GM12878 (cell line): ENCODE data around the gene CACNA1B. TPM values are rescaled to one million over a fixed set of nuclear protein-coding genes. Genes with fewer than 3 reads are reported as not detected.
"Not testable (repeated sequence)": the region's sequence is repeated elsewhere in the genome, so short reads cannot be mapped to it uniquely, and the experiment has no call there.

Source experiments
- ATAC-seq: fragments of 200-7000 bp; cut with Tn5 transposase; 3 replicates; pipeline ENCODE4 v1.9.1; 2020; ENCODE audit warnings: mild to moderate bottlenecking, moderate library complexity
- BruUV-seq: library from RNA; stranded (reverse); fragments of 400-500 nt; replicated peaks from 2 replicates; lab custom pipeline; 2021; lab: Mats Ljungman, UMichigan
- CTCF ChIA-PET: fragments of 300-600 bp; sonication (Branson Sonifier 250); formaldehyde crosslinking; extraction: SDS; loops from one replicate; lab custom pipeline; 2021; ENCODE audit warnings: inconsistent platforms; lab: Yijun Ruan, JAX
- POLR2A ChIA-PET: fragments of 350-600 bp; formaldehyde crosslinking; extraction: SDS; loops from one replicate; lab custom pipeline; 2021; ENCODE audit warnings: inconsistent platforms; lab: Charles Lee
- RAD21 ChIA-PET: fragments of 300-600 bp; sonication (Branson Sonifier 250); formaldehyde crosslinking; loops from one replicate; lab custom pipeline; 2023; ENCODE audit warnings: antibody characterized with exemption; ENCODE audit not compliant: unreplicated experiment; lab: Charles Lee
- SMC1A ChIA-PET: fragments of 300-600 bp; sonication (Branson Sonifier 250); formaldehyde crosslinking; loops from one replicate; lab custom pipeline; 2023; ENCODE audit not compliant: unreplicated experiment, uncharacterized antibody; lab: Charles Lee
- DNase-seq: peaks from one replicate; pipeline ENCODE4 v3.0.0-alpha.2; 2011; ENCODE audit warnings: low read depth, low spot score
- FAIRE-seq: peaks from 3 replicates; lab custom pipeline; 2011; peaks lifted over from hg19 to GRCh38; lab: Jason Lieb, UNC
- H2AFZ ChIP-seq: 2 replicates; pipeline ENCODE4 v1.6.0; 2011; ENCODE audit warnings: low read depth, low read length, control low read depth; ENCODE audit not compliant: control insufficient read depth
- H3K27ac ChIP-seq: 2 replicates; pipeline ENCODE4 v1.5.1; 2011; ENCODE audit warnings: control low read depth; ENCODE audit not compliant: control insufficient read depth, insufficient read depth
- H3K27me3 ChIP-seq, 2 experiments: replicated peaks in 1 of 2; 2 replicates each; pipeline versions ENCODE4 v1.6.0 to v1.6.1; 2011; ENCODE audit warnings: low read length in 1 of 2; ENCODE audit not compliant: control insufficient read depth in 2 of 2, insufficient read depth in 2 of 2
- H3K36me3 ChIP-seq, 2 experiments: 2 replicates each; pipeline ENCODE4 v1.5.1; 2011; ENCODE audit warnings: low read length in 1 of 2; ENCODE audit not compliant: control insufficient read depth in 2 of 2, insufficient read depth in 2 of 2
- H3K4me1 ChIP-seq: 2 replicates; pipeline ENCODE4 v1.6.1; 2011; ENCODE audit warnings: mild to moderate bottlenecking, low read length, moderate library complexity, mixed read lengths; ENCODE audit not compliant: control insufficient read depth, insufficient read depth
- H3K4me2 ChIP-seq: 2 replicates; pipeline ENCODE4 v1.6.0; 2011; ENCODE audit warnings: control low read depth; ENCODE audit not compliant: control insufficient read depth, insufficient read depth
- H3K4me3 ChIP-seq: fragments of 200-600 bp; sonication (generic); 2 replicates; pipeline ENCODE4 v1.5.1; 2016
- H3K79me2 ChIP-seq: 2 replicates; pipeline ENCODE4 v1.6.0; 2011; ENCODE audit warnings: low read length; ENCODE audit not compliant: control insufficient read depth, insufficient read depth
- H3K9ac ChIP-seq: 2 replicates; pipeline ENCODE4 v1.8.0; 2011; ENCODE audit warnings: low read length, control low read depth, mixed read lengths; ENCODE audit not compliant: control insufficient read depth, insufficient read depth
- H3K9me3 ChIP-seq: replicated peaks from 3 replicates; pipeline ENCODE4 v1.5.1; 2011; ENCODE audit warnings: mild to moderate bottlenecking, low read length; ENCODE audit not compliant: control insufficient read depth, insufficient read depth
- H4K20me1 ChIP-seq: 2 replicates; pipeline ENCODE4 v1.6.0; 2011; ENCODE audit not compliant: control insufficient read depth, insufficient read depth
- ASH2L ChIP-seq: fragments of 300-600, 200-600 bp; sonication (generic); IDR thresholded peaks from 2 replicates; pipeline ENCODE4 v1.6.1; 2017; ENCODE audit warnings: low read depth, mild to moderate bottlenecking, borderline replicate concordance
- EP300 ChIP-seq, 2 experiments: fragments of 150-350 bp in 1 of 2; IDR thresholded peaks; 2 replicates each; pipeline ENCODE4 v1.6.1; 2011 to 2012; ENCODE audit warnings: low read depth in 2 of 2, low read length in 2 of 2, borderline replicate concordance in 1 of 2, improper control_type of control experiment in 1 of 2, inconsistent platforms in 1 of 2; ENCODE audit not compliant: control insufficient read depth in 1 of 2
- FOXM1 ChIP-seq: IDR thresholded peaks from 2 replicates; pipeline ENCODE4 v1.6.1; 2012; ENCODE audit warnings: low read depth, mild to moderate bottlenecking, inconsistent platforms, low read length, moderate library complexity
- HSF1 ChIP-seq: fragments of 150-350 bp; IDR thresholded peaks from 2 replicates; pipeline ENCODE4 v1.6.1; 2014; ENCODE audit warnings: mild to moderate bottlenecking, low read depth, low read length
- IRF4 ChIP-seq: IDR thresholded peaks from 2 replicates; pipeline ENCODE4 v1.6.1; 2011; ENCODE audit warnings: low read depth, low read length
- SIN3A ChIP-seq: IDR thresholded peaks from 2 replicates; pipeline ENCODE4 v1.6.1; 2012; ENCODE audit warnings: low read depth, low read length, improper control_type of control experiment
- SIX5 ChIP-seq: IDR thresholded peaks from 2 replicates; pipeline ENCODE4 v1.6.1; 2011; ENCODE audit warnings: mild to moderate bottlenecking, low read depth, low read length, moderate library complexity; ENCODE audit not compliant: severe bottlenecking
- SMAD5 ChIP-seq: IDR thresholded peaks from 2 replicates; pipeline ENCODE4 v1.6.1; 2016; ENCODE audit warnings: antibody characterized with exemption, low read depth
- SMC3 ChIP-seq: IDR thresholded peaks from 2 replicates; pipeline ENCODE4 v1.6.1; 2011; ENCODE audit warnings: low read length, improper control_type of control experiment, borderline replicate concordance
- SP1 ChIP-seq: IDR thresholded peaks from one replicate; pipeline ENCODE4 v1.6.1; 2011; ENCODE audit warnings: low read depth, low read length
- WRNIP1 ChIP-seq: IDR thresholded peaks from 2 replicates; pipeline ENCODE4 v1.6.1; 2011; ENCODE audit warnings: low read depth, low read length, improper control_type of control experiment, borderline replicate concordance
- ZNF24 ChIP-seq: fragments of 450-650 bp; IDR thresholded peaks from 2 replicates; pipeline ENCODE4 v1.6.1; 2017; ENCODE audit warnings: antibody characterized with exemption, mild to moderate bottlenecking
- ZNF622 ChIP-seq: fragments of 450-650 bp; IDR thresholded peaks from 2 replicates; pipeline ENCODE4 v1.6.1; 2017; ENCODE audit warnings: mild to moderate bottlenecking, inconsistent platforms
- WGBS: methylation state at CpG from one replicate; pipeline ENCODE4 v1.1.6; 2016; ENCODE audit warnings: low lambda C conversion rate; ENCODE audit not compliant: insufficient replicate concordance, insufficient coverage; ENCODE audit errors: missing lambda C conversion rate; 5-methylcytosine and 5-hydroxymethylcytosine counted together
- in situ Hi-C: fragments of 300-500 bp; cut with MboI; formaldehyde crosslinking; loops from 9 replicates; pipeline ENCODE4 v1.14.3; 2018; ENCODE audit warnings: mixed read lengths
- intact Hi-C: fragments of 100-400 bp; cut with micrococcal nuclease; formaldehyde crosslinking; loops from one replicate; pipeline ENCODE4 v1.14.2; 2022; ENCODE audit not compliant: unreplicated experiment
- polyA plus RNA-seq, 11 experiments: library from polyadenylated mRNA; depleted of rRNA in 4 of 11; unstranded in 6 of 11; stranded (reverse) in 5 of 11; fragments of >200 nt; fragmentation: Nextera tagmentation in 4 of 11; fragmentation: Illumina TruSeq in 1 of 11; extraction: Ambion mirVana in 4 of 11; extraction: Trizol in 1 of 11; gene quantifications; 1 replicate in 1 of 11; 2 replicates in 10 of 11; pipeline versions ENCODE4 v1.2.1 to v1.2.3, GENCODE V29; 2011 to 2016; ENCODE audit warnings: inconsistent platforms in 2 of 11, missing spikeins in 2 of 11, low read depth in 1 of 11
- total RNA-seq, 4 experiments: library from RNA; depleted of rRNA in 3 of 4; stranded (reverse); fragments of >200 nt in 3 of 4; fragmentation: Illumina TruSeq in 1 of 4; extraction: Trizol in 1 of 4; gene quantifications; 2 replicates each; pipeline versions ENCODE4 v1.2.1 to v1.2.3, GENCODE V29; 2013 to 2021

Gene CACNA1B
- total and polyA plus RNA-seq, 10 of the 15 experiments (the other 5 are each of a cell fraction or from before 2014, with no cell fraction given) = 0.01 to 0.03 (median 0.01) TPM; not detected in 7

DNA sequence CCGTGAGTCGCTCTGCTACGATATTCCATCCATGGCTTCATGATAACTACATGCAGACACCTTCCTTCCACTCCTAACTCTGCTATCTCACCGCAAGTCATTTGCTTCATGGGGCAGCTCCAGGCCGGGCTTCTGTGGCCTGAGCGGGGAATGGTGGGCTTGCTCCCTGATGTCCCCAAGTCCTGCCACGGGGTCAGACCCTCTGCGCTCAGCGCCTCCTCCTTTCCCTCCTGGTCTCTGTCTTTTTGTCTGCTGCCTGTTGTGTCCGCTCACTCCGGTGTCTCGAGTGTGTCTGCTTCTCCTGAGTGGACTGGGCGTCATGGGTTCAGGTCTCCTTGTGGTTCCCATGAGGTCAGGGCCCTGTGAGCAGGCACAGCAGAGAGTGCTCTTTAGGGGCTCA, 139.6 kb downstream of the CACNA1B start:
- intact Hi-C loops = no loop called here
- FAIRE-seq (no peak), DNase-seq (no peak), ATAC-seq (no peak)
- ChIA-PET CTCF (no interaction called here), POLR2A (no interaction called here), RAD21 (no interaction called here), SMC1A (no interaction called here)
- H2AFZ ChIP-seq = no peak overlapping the region
- no peak overlapping the region for H3K4me3 ChIP-seq
- in situ Hi-C loops = no loop called here
- no peaks in the 10 kb centered on the region for H3K4me1 ChIP-seq
- no TSS peak for BruUV-seq
- no peaks in the 10 kb centered on the region for H3K9me3 ChIP-seq
- no peaks in the 10 kb centered on the region for H4K20me1 ChIP-seq
- peaks cover 0 to 2% of the 10 kb centered on the region in 2 experiments; a peak in 1 of 4 replicates for H3K27me3 ChIP-seq
- 56% methylated on average over 13 of the region's 13 CpGs for WGBS
- H3K4me2 ChIP-seq = no peak overlapping the region
- H3K9ac ChIP-seq = no peak overlapping the region
- H3K27ac ChIP-seq = no peak overlapping the region
- no peak for TF ChIP-seq SMAD5
- no peak for TF ChIP-seq ASH2L
- TF ChIP-seq IRF4 = no peak
- no peak for TF ChIP-seq ZNF622
- no peak for TF ChIP-seq EP300 (IDR thresholded peaks at IDR 0.05; ENCODE audit: borderline replicate concordance in 1 of 2, control insufficient read depth in 1 of 2, low read depth in 2 of 2, low read length in 2 of 2)
- TF ChIP-seq SP1 = no peak
- no peak for TF ChIP-seq WRNIP1
- no peak for TF ChIP-seq SMC3
- TF ChIP-seq SIX5 = no peak
- TF ChIP-seq HSF1 = no peak
- no peak for TF ChIP-seq ZNF24
- TF ChIP-seq FOXM1 = no peak
- TF ChIP-seq SIN3A = no peak
- no peaks in the 10 kb centered on the region for H3K79me2 ChIP-seq
- no peaks in the 10 kb centered on the region for H3K36me3 ChIP-seq

DNA sequence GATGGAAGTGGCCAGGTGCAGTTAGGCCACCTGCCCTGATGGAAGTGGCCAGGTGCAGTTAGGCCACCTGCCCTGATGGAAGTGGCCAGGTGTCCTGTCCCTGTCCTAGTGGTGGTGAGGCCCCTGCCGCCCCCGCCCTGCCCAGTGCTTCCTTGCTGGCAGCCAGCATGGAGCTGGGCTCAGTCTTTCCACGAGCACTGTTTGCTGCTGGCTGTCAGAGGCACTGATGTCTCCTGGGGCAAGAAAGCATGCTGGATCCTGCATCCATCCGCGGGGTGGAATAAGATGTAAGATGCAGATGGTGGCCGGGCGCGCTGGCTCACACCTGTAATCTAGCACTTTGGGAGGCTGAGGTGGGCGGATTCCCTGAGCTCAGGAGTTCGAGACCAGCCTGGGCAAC, 141.9 kb downstream of the CACNA1B start:
- H3K4me3 ChIP-seq, H3K27me3 ChIP-seq, BruUV-seq, H3K27ac ChIP-seq, H3K4me1 ChIP-seq, DNase-seq, H3K36me3 ChIP-seq, intact Hi-C loops, FAIRE-seq, in situ Hi-C loops, H3K9ac ChIP-seq, H3K79me2 ChIP-seq, H3K4me2 ChIP-seq, RAD21 ChIA-PET, H2AFZ ChIP-seq, POLR2A ChIA-PET, ATAC-seq, CTCF ChIA-PET, H3K9me3 ChIP-seq, SMC1A ChIA-PET, H4K20me1 ChIP-seq: not testable (repeated sequence)
- WGBS = 58% methylated on average over 10 of the region's 10 CpGs
